A204.1 (cell line): ENCODE data around the gene IL11RA.

Source experiments
- FAIRE-seq: peaks from 2 replicates; lab custom pipeline; 2012; peaks lifted over from hg19 to GRCh38; lab: Jason Lieb, UNC

IL11RA gene

GRCh38 chr9:34651876-34652601 is at the start of gene IL11RA:
TSS of gene IL11RA (plus strand) at chr9:34652185. CDS start at chr9:34655218, 3,033 bp downstream.
- FAIRE-seq: peak; percentile 63

GRCh38 chr9:34603610-34604231 is 48.3 kb upstream of the IL11RA start:
- FAIRE-seq: peak; percentile 55

GRCh38 chr9:34606190-34606589 is 45.8 kb upstream of the IL11RA start:
- FAIRE-seq: no peak

- no peak for FAIRE-seq
Measured at GRCh38 chr9:34606905-34607304, 45.1 kb upstream of the IL11RA start.

- no peak for FAIRE-seq
Measured at GRCh38 chr9:34607331-34607730, 44.7 kb upstream of the IL11RA start.

GRCh38 chr9:34610434-34611206 is 41.4 kb upstream of the IL11RA start:
- FAIRE-seq: no peak

GRCh38 chr9:34611251-34611810 is 40.7 kb upstream of the IL11RA start:
- FAIRE-seq: no peak

GRCh38 chr9:34611811-34612787 is 39.9 kb upstream of the IL11RA start, which contains the start of gene RPP25L:
TSS of gene RPP25L (minus strand) at chr9:34612097. CDS start at chr9:34611296, 801 bp downstream.
- no peak for FAIRE-seq

GRCh38 chr9:34612788-34613390 is 39.1 kb upstream of the IL11RA start:
- peak; percentile 39 for FAIRE-seq

- no peak for FAIRE-seq
Measured at GRCh38 chr9:34615132-34615531, 36.9 kb upstream of the IL11RA start.

- peak; percentile 96 for FAIRE-seq
Measured at GRCh38 chr9:34620061-34620994, 31.7 kb upstream of the IL11RA start, which contains the start of gene DCTN3. TSS of gene DCTN3 (minus strand) at chr9:34620495. CDS start at chr9:34620464, 31 bp downstream.

- no peak for FAIRE-seq
Measured at GRCh38 chr9:34623374-34624235, 28.4 kb upstream of the IL11RA start.

- no peak for FAIRE-seq
Measured at GRCh38 chr9:34624475-34625185, 27.4 kb upstream of the IL11RA start.

GRCh38 chr9:34625186-34625486 is 26.8 kb upstream of the IL11RA start:
- no peak for FAIRE-seq

GRCh38 chr9:34627716-34628655 is 24.0 kb upstream of the IL11RA start:
- no peak for FAIRE-seq

GRCh38 chr9:34628656-34629490 is 23.1 kb upstream of the IL11RA start, which contains the start of gene ARID3C:
TSS of gene ARID3C (minus strand) at chr9:34629066. CDS start at chr9:34628014, 1,052 bp downstream.
- FAIRE-seq: no peak
